ACC112 (cell line): ENCODE results near the gene HNRNPH3.
A peak's percentile ranks its signal among the peaks of the same experiment; 100 is the strongest.

ENCODE experiments used
- H2AFZ ChIP-seq: fragments of 200-600 bp; sonication (generic); one replicate; pipeline ENCODE4 v1.6.0; 2017; ENCODE audit warnings: antibody characterized with exemption, low read length; ENCODE audit not compliant: unreplicated experiment
- H3K27ac ChIP-seq: fragments of 200-600 bp; sonication (generic); 2 replicates; pipeline ENCODE4 v1.5.1; 2014; ENCODE audit warnings: low read depth, mild to moderate bottlenecking, antibody characterized with exemption, low read length, moderate library complexity
- H3K27me3 ChIP-seq: fragments of 200-600 bp; sonication (generic); 2 replicates; pipeline ENCODE4 v1.6.1; 2014; ENCODE audit warnings: mild to moderate bottlenecking, antibody characterized with exemption, low read length, moderate library complexity, mixed read lengths; ENCODE audit not compliant: insufficient read depth
- H3K36me3 ChIP-seq: fragments of 200-600 bp; sonication (generic); 2 replicates; pipeline ENCODE4 v1.6.1; 2016; ENCODE audit warnings: mild to moderate bottlenecking, antibody characterized with exemption, low read length, moderate library complexity, mixed read lengths; ENCODE audit not compliant: insufficient read depth
- H3K4me1 ChIP-seq: fragments of 200-600 bp; sonication (generic); one replicate; pipeline ENCODE4 v1.6.1; 2016; ENCODE audit warnings: low read length, mixed read lengths; ENCODE audit not compliant: insufficient read depth, unreplicated experiment, control insufficient read depth
- H3K4me3 ChIP-seq: fragments of 200-600 bp; sonication (generic); 2 replicates; pipeline ENCODE4 v1.5.1; 2014; ENCODE audit warnings: mild to moderate bottlenecking, low read depth, low read length
- H3K79me2 ChIP-seq: fragments of 200-600 bp; sonication (generic); one replicate; pipeline ENCODE4 v1.6.0; 2016; ENCODE audit warnings: low read length; ENCODE audit not compliant: control insufficient read depth, unreplicated experiment, insufficient read depth

Gene HNRNPH3

DNA sequence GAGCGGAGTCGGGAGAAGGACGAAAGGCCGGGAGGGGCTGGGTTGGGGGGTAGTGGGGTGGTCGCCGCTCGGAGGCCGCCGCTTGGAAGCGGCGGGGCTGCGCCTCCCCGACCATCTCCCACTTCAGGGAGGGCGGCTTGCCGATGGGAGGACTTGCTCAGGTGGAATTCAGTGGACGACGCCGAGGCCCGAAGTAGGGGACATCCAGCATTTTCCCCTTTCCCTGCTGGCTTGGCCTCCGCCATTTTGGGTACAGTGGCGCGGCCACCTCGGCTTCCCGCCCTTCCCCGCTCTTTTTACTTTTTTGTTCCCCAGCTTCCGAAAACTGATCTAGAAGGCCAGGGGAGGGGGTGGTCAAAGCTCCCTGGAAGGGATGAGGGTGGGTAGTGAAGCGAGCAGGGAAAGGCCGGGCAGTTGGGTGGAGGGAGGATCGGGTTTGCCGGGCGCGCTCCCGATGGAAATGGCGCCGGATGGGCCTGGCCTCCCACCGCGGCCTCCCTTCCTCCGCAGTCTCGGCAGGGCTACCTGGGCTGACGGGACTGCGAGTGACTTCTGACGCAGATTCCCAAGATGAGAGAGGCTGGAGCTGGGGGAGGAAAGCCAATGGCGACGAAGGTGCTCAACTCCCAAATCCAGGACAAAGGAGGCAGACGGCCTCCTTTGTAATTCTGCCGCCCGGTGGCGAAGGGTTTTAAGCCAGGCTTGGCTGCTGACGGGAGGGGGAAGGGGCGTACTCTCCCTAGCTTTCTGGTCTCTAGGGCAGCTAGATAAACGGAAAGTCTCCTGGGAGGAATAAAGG, 594 bp downstream of the HNRNPH3 start, which contains the start of gene PBLD:
Gene PBLD (minus strand): TSS at position 670 of the 799 bp plus-strand sequence. CDS start 26,084 bp downstream, outside the sequence.
- H2AFZ ChIP-seq, result no peak within 1 kb of the TSS

DNA sequence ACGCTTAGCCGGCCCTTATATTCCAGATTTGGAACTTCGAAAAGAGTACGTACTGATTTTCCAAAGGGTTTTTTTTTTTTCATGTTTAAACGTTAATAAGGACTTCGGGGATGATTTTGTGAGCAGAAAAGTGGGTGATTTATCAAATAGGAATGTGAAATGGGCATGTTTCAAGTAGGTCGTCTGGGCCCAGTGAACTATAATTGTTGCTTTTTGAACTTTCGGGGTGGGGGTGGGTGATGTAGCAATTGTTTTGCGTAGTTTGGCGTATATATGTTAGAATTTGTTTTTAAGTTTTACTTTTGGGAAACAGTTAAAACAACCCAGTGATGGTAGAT, 1.2 kb downstream of the HNRNPH3 start:
- Histone ChIP-seq H3K4me1 (peaks cover 54% of the 10 kb centered on the region), H3K4me3 (peak overlapping the region; percentile 93), H3K36me3 (peaks cover 14% of the 10 kb centered on the region), H2AFZ (no peak overlapping the region), H3K27ac (peak overlapping the region; percentile 95), H3K79me2 (peaks cover 62% of the 10 kb centered on the region), H3K27me3 (no peaks in the 10 kb centered on the region)

More for the DNA sequence above, 594 bp downstream of the HNRNPH3 start, which contains the start of gene PBLD:
- Histone ChIP-seq H3K27ac (peak within 1 kb of the TSS; percentile 95), H3K79me2 (peaks cover 57% of the 10 kb centered on the region), H3K4me3 (peak within 1 kb of the TSS; percentile 93), H3K36me3 (peaks cover 9% of the 10 kb centered on the region), H3K27me3 (no peaks in the 10 kb centered on the region), H3K4me1 (peaks cover 55% of the 10 kb centered on the region)

GRCh38 chr10:68333440-68334431, 1.9 kb downstream of the HNRNPH3 start:
- H2AFZ ChIP-seq, result no peak overlapping the region
- no peaks in the 10 kb centered on the region for H3K27me3 ChIP-seq
- peak overlapping the region; percentile 93 for H3K4me3 ChIP-seq
- H3K36me3 ChIP-seq, result peaks cover 21% of the 10 kb centered on the region
- peak overlapping the region; percentile 95 for H3K27ac ChIP-seq
- peaks cover 46% of the 10 kb centered on the region for H3K4me1 ChIP-seq
- peaks cover 69% of the 10 kb centered on the region for H3K79me2 ChIP-seq

GRCh38 chr10:68334672-68335467, 3.0 kb downstream of the HNRNPH3 start:
- Histone ChIP-seq H3K36me3 (peaks cover 31% of the 10 kb centered on the region), H3K27ac (no peak overlapping the region)

GRCh38 chr10:68336754-68337351, 5.0 kb downstream of the HNRNPH3 start:
- H3K27ac ChIP-seq, result no peak overlapping the region
- H2AFZ ChIP-seq, result no peak overlapping the region
- H3K79me2 ChIP-seq, result peaks cover 100% of the 10 kb centered on the region
- H3K4me1 ChIP-seq, result peaks cover 25% of the 10 kb centered on the region
- peaks cover 49% of the 10 kb centered on the region for H3K36me3 ChIP-seq
- H3K4me3 ChIP-seq, result peak overlapping the region; percentile 93
- no peaks in the 10 kb centered on the region for H3K27me3 ChIP-seq

More at GRCh38 chr10:68334672-68335467, 3.0 kb downstream of the HNRNPH3 start:
- H3K4me3 ChIP-seq, result peak overlapping the region; percentile 93
- peaks cover 81% of the 10 kb centered on the region for H3K79me2 ChIP-seq
- H3K4me1 ChIP-seq, result peaks cover 36% of the 10 kb centered on the region
- no peak overlapping the region for H2AFZ ChIP-seq
- no peaks in the 10 kb centered on the region for H3K27me3 ChIP-seq

DNA sequence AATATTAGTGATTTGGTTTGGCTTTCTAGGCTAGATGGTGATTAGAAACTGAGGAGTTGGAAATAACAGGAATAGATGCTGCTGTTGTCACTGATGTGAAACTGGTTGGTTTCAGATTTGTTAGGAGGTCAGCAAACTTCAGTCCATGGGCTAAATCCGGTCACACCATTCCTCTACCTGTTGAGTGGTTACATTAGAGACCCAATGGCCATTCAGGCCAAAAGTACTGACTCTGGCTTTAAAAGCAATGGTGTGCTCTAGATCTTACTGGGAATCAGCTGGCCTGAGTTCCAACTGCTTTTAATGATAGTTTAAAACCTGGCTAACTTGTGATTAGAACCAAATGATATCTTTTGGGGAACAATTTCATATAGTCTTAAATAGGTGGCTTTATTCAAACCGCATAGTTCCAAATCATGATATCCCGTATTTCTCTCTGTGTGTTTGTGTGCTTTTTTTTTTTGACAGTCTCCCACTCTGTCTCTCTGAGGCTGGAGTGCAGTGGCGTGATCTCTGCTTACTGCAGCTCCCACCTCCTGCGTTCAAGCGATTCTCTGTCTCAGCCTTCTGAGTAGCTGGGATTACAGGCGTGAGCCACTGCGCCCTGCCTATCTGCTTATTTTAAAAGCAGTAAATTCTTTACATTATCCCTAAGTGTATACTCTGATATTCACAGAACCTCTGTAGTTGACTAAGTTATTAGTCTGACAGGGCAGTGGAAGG, 8.7 kb downstream of the HNRNPH3 start:
- H3K4me1 ChIP-seq, result peaks cover 29% of the 10 kb centered on the region
- no peaks in the 10 kb centered on the region for H3K27me3 ChIP-seq
- peaks cover 70% of the 10 kb centered on the region for H3K36me3 ChIP-seq
- H3K27ac ChIP-seq, result no peak overlapping the region
- no peak overlapping the region for H2AFZ ChIP-seq
- H3K4me3 ChIP-seq, result no peak overlapping the region
- H3K79me2 ChIP-seq, result peaks cover 76% of the 10 kb centered on the region

DNA sequence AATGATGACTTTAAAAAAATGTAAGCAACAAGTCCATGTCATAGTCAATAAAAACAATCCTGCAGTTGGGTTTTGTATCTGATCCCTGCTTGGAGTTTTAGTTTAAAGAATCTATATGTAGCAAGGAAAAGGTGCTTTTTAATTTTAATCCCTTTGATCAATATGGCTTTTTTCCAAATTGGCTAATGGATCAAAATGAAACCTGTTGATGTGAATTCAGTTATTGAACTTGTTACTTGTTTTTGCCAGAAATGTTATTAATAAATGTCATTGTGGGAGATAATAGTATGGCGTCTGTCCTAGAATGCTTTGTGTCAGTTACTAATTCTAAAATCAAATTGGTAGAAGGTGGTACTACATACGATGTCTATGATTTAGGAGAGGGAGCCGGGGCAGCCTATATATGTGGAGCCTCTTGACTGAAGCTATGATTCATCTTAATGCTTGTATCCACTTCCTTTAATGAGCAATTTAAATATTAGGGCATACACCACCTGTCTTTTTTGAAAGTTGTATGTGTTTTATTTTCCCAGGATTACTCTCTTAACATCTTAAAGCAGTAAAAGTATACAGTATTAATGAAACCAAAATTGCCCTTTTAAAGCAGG, 11.1 kb downstream of the HNRNPH3 start:
- H3K27ac ChIP-seq, result no peak overlapping the region
- H3K79me2 ChIP-seq, result peaks cover 52% of the 10 kb centered on the region
- H3K4me3 ChIP-seq, result no peak overlapping the region
- H2AFZ ChIP-seq, result no peak overlapping the region
- peaks cover 6% of the 10 kb centered on the region for H3K4me1 ChIP-seq
- no peaks in the 10 kb centered on the region for H3K27me3 ChIP-seq
- H3K36me3 ChIP-seq, result peaks cover 62% of the 10 kb centered on the region

DNA sequence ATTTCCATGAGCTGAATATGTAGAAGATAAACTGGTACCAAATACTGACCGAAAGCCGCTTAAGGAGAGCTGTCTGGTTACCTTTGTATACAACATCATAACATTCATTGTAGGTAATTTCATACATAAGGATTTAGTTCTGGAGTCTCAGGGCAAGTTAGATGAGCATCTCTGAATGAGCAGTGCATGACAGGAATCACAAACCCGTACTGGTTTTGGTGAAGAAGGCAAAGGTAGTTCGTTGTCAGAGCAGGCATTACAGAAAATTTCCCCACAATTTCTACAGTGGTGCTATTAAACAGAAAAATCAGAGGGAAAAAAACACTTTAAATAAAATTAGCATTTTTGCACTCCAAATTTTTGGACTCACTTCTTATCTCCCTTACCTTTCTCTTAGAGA, 13.8 kb downstream of the HNRNPH3 start:
- Histone ChIP-seq H2AFZ (no peak overlapping the region), H3K79me2 (peaks cover 25% of the 10 kb centered on the region), H3K27ac (no peak overlapping the region; the same call in 1 of the 2 replicates), H3K36me3 (peaks cover 38% of the 10 kb centered on the region), H3K4me3 (no peak overlapping the region), H3K27me3 (no peaks in the 10 kb centered on the region), H3K4me1 (peaks cover 6% of the 10 kb centered on the region)

GRCh38 chr10:68346774-68347173, 14.9 kb downstream of the HNRNPH3 start:
- H3K79me2 ChIP-seq, result peaks cover 14% of the 10 kb centered on the region
- H3K27ac ChIP-seq, result no peak overlapping the region
- H3K27me3 ChIP-seq, result no peaks in the 10 kb centered on the region
- no peak overlapping the region for H3K4me3 ChIP-seq
- no peak overlapping the region for H2AFZ ChIP-seq
- peaks cover 28% of the 10 kb centered on the region for H3K36me3 ChIP-seq
- peaks cover 6% of the 10 kb centered on the region for H3K4me1 ChIP-seq
